T-cell (primary cell): ENCODE measurements around the gene PKIB. TPM values are rescaled to one million over a fixed set of nuclear protein-coding genes. Genes with fewer than 3 reads are reported as not detected.

Experiments used
- ATAC-seq, 4 experiments: fragments of 200-7000 bp in 3 of 4; fragments of 150-1000 bp in 1 of 4; cut with Tn5 transposase; replicated peaks in 1 of 4; 1 replicate in 3 of 4; 2 replicates in 1 of 4; pipeline ENCODE4 v1.10.0; 2021; ENCODE audit warnings: moderate library complexity in 3 of 4, mild to moderate bottlenecking in 2 of 4, moderate number of reproducible peaks in 1 of 4
- CTCF ChIA-PET, 2 donors: fragments of 300-600 bp; sonication (Branson Sonifier 250); formaldehyde crosslinking; loops; one replicate each; lab custom pipeline; 2022; ENCODE audit warnings: antibody characterized with exemption in 2 of 2; lab: Charles Lee
- POLR2A ChIA-PET, 2 donors: fragments of 300-600 bp; sonication (Branson Sonifier 250); formaldehyde crosslinking; loops; one replicate each; lab custom pipeline; 2022; ENCODE audit warnings: antibody characterized with exemption in 2 of 2; lab: Charles Lee
- DNase-seq, 35 experiments: peaks; one replicate each; pipeline versions ENCODE4 v3.0.0 to v3.0.0-alpha.2; 2013 to 2023
- H3K27ac ChIP-seq: one replicate; pipeline ENCODE4 v1.5.1; 2013; ENCODE audit warnings: low read length
- H3K27me3 ChIP-seq, 2 experiments: replicated peaks in 1 of 2; 1 replicate in 1 of 2; 2 replicates in 1 of 2; pipeline versions ENCODE4 v1.6.1 to v1.7.0; 2013; ENCODE audit warnings: low read length in 1 of 2, mixed read lengths in 1 of 2; ENCODE audit not compliant: control insufficient read depth in 2 of 2, insufficient read depth in 2 of 2; ENCODE audit errors: extremely low read depth in 1 of 2
- H3K36me3 ChIP-seq, 2 donors: 1 replicate in 1 of 2; 2 replicates in 1 of 2; pipeline versions ENCODE4 v1.6.1 to v1.7.0; 2013; ENCODE audit warnings: low read length in 1 of 2; ENCODE audit not compliant: control insufficient read depth in 2 of 2, insufficient read depth in 1 of 2; ENCODE audit errors: extremely low read depth in 1 of 2
- H3K4me1 ChIP-seq, 2 experiments: 1 replicate in 1 of 2; 2 replicates in 1 of 2; pipeline versions ENCODE4 v1.6.1 to v1.7.0; 2013; ENCODE audit warnings: low read length in 2 of 2, mixed read lengths in 1 of 2; ENCODE audit not compliant: insufficient read depth in 2 of 2, control insufficient read depth in 1 of 2; ENCODE audit errors: extremely low read depth in 1 of 2
- H3K4me3 ChIP-seq, 2 donors: 1 replicate in 1 of 2; 2 replicates in 1 of 2; pipeline versions ENCODE4 v1.5.1 to v1.7.0; 2013; ENCODE audit warnings: mild to moderate bottlenecking in 2 of 2, low read length in 1 of 2, moderate library complexity in 1 of 2; ENCODE audit not compliant: control insufficient read depth in 1 of 2; ENCODE audit errors: extremely low read depth in 1 of 2
- H3K9me3 ChIP-seq: 2 replicates; pipeline ENCODE4 v1.7.0; 2013
- H3K27ac Mint-ChIP-seq, 2 donors: one replicate each; pipeline ENCODE4 v1.8.0; 2020 to 2021; ENCODE audit warnings: mild to moderate bottlenecking in 2 of 2, mixed read lengths in 2 of 2
- H3K27me3 Mint-ChIP-seq, 2 donors: one replicate each; pipeline ENCODE4 v1.8.0; 2021 to 2022; ENCODE audit warnings: mixed read lengths in 2 of 2
- H3K36me3 Mint-ChIP-seq: one replicate; pipeline ENCODE4 v1.8.0; 2021; ENCODE audit warnings: mixed read lengths
- H3K4me1 Mint-ChIP-seq, 3 donors: one replicate each; pipeline ENCODE4 v1.8.0; 2020 to 2022; ENCODE audit warnings: mixed read lengths in 3 of 3, mild to moderate bottlenecking in 1 of 3
- H3K4me3 Mint-ChIP-seq, 3 donors: one replicate each; pipeline ENCODE4 v1.8.0; 2020 to 2022; ENCODE audit warnings: mild to moderate bottlenecking in 3 of 3, mixed read lengths in 3 of 3, moderate library complexity in 3 of 3
- H3K9me3 Mint-ChIP-seq, 3 donors: one replicate each; pipeline ENCODE4 v1.8.0; 2020 to 2022; ENCODE audit warnings: mixed read lengths in 3 of 3
- WGBS: methylation state at CpG from one replicate; pipeline ENCODE4 v1.1.5; 2013; ENCODE audit warnings: missing lambda C conversion rate; ENCODE audit not compliant: insufficient coverage; 5-methylcytosine and 5-hydroxymethylcytosine counted together
- total RNA-seq, 35 experiments: library from RNA in 6 of 35; stranded (reverse) in 6 of 35; fragments of 120-200 nt in 1 of 35; gene quantifications; one replicate each; pipeline versions ENCODE4 v1.2.1 to v1.2.4 and lab custom pipeline; 2013 to 2026

The PKIB gene
- total RNA-seq, 5 donors from 2014 or later (not counting 1 experiment from before 2014, with no cell fraction given), result 0.47 to 2.1 (median 1.1) TPM

- WGBS, result no CpG with 5 or more reads among the region's 2 CpGs
These were observed 5.2 kb downstream of the PKIB start for GRCh38 chr6:122615409-122615808.

GRCh38 chr6:122616877-122617276 is 6.7 kb downstream of the PKIB start:
- CTCF ChIA-PET, result no interaction called here
- DNase-seq (no peak), ATAC-seq (no peak)
- Mint-ChIP-seq H3K4me1 (no peaks in the 10 kb centered on the region), H3K4me3 (no peak overlapping the region), H3K27me3 (peaks cover 28 to 33% of the 10 kb centered on the region in 2 donors), H3K36me3 (no peaks in the 10 kb centered on the region), H3K27ac (no peak overlapping the region), H3K9me3 (peaks cover 0 to 11% (median 8%) of the 10 kb centered on the region in 3 donors)
- H3K9me3 ChIP-seq, result no peaks in the 10 kb centered on the region
- POLR2A ChIA-PET, result no interaction called here
- no peaks in the 10 kb centered on the region for H3K36me3 ChIP-seq
- WGBS, result no CpG with 5 or more reads among the region's 3 CpGs
- H3K27ac ChIP-seq, result no peak overlapping the region
- no peaks in the 10 kb centered on the region for H3K4me1 ChIP-seq
- H3K27me3 ChIP-seq, result no peaks in the 10 kb centered on the region
- H3K4me3 ChIP-seq, result no peak overlapping the region

More at GRCh38 chr6:122615409-122615808, 5.2 kb downstream of the PKIB start:
- ATAC-seq (no peak), DNase-seq (no peak)
- ChIA-PET CTCF (no interaction called here), POLR2A (no interaction called here)
- H3K27ac ChIP-seq, result no peak overlapping the region
- Mint-ChIP-seq H3K4me3 (no peak overlapping the region), H3K9me3 (peaks cover 0 to 11% (median 8%) of the 10 kb centered on the region in 3 donors), H3K27ac (no peak overlapping the region), H3K27me3 (peaks cover 26 to 38% of the 10 kb centered on the region in 2 donors), H3K4me1 (peaks cover 8 to 11% (median 11%) of the 10 kb centered on the region in 3 donors), H3K36me3 (no peaks in the 10 kb centered on the region)
- H3K9me3 ChIP-seq, result no peaks in the 10 kb centered on the region
- peaks cover 2 to 9% of the 10 kb centered on the region in 2 experiments for H3K4me1 ChIP-seq
- no peaks in the 10 kb centered on the region for H3K36me3 ChIP-seq
- no peak overlapping the region for H3K4me3 ChIP-seq
- H3K27me3 ChIP-seq, result peaks cover 6 to 9% of the 10 kb centered on the region in 2 experiments

DNA sequence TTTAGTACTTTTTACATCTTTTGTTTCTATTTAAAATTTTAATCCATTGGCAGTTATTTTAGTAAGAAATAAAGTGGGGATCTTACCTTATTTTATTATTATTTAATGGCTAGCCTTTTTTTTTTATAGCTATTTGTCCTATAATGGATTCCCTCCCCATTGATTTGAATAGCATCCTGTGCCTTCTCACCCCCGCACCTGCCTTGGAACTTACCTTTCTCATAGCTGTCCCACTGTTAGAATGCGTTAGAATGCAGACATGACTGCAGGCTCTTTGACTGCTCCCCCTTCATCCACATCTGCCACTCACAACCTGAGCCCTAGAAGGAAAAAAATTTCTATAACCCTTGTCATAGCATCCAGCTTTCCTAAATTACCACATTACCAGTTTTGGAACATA is 9.1 kb downstream of the PKIB start:
- Mint-ChIP-seq H3K4me3 (no peak overlapping the region), H3K27me3 (peaks cover 28 to 29% of the 10 kb centered on the region in 2 donors), H3K9me3 (peaks cover 0 to 11% (median 8%) of the 10 kb centered on the region in 3 donors), H3K27ac (no peak overlapping the region), H3K36me3 (no peaks in the 10 kb centered on the region), H3K4me1 (no peaks in the 10 kb centered on the region)
- POLR2A ChIA-PET, result no interaction called here
- Histone ChIP-seq H3K27ac (no peak overlapping the region), H3K36me3 (no peaks in the 10 kb centered on the region), H3K9me3 (no peaks in the 10 kb centered on the region), H3K4me1 (no peaks in the 10 kb centered on the region), H3K27me3 (peaks cover 0 to 3% of the 10 kb centered on the region in 2 experiments), H3K4me3 (no peak overlapping the region)
- DNase-seq (no peak), ATAC-seq (no peak)
- CTCF ChIA-PET, result no interaction called here
- WGBS, result 88% methylated on average over 1 of the region's 2 CpGs

DNA sequence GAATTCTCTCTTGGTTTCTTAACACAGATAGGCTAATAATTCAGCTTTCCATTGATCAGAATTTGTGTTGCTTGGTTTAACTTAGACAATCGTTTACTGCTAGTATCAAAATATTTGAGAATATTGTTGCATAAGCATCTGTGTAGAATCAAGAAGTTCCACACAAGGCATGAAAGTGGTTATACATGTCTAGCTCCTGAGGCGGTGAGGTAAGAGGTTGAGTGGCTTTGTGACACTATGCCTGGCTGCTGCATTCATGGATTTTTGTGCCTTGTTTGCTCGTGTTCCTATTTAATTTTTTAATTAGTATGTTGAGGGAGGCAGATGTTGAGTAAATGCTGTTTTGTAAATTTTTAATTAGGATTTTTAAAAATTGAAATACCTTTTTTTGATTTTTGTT is 10.2 kb downstream of the PKIB start:
- H3K27me3 Mint-ChIP-seq, result peaks cover 24 to 25% of the 10 kb centered on the region in 2 donors
- CTCF ChIA-PET, result interaction anchor here in 1 of 2 donors (1.3 kb wide), 1 partner anchor 10 kb away, joined by 4 read pairs; the partner anchor contains the start of gene PKIB
- no peaks in the 10 kb centered on the region for H3K36me3 ChIP-seq

GRCh38 chr6:122620902-122621301 is 10.7 kb downstream of the PKIB start:
- peaks cover 20% of the 10 kb centered on the region in 2 donors for H3K27me3 Mint-ChIP-seq
- no peaks in the 10 kb centered on the region for H3K9me3 ChIP-seq
- no peak overlapping the region for H3K4me3 ChIP-seq
- POLR2A ChIA-PET, result no interaction called here
- H3K4me1 ChIP-seq, result no peaks in the 10 kb centered on the region
- CTCF ChIA-PET, result interaction anchor here in 1 of 2 donors (1.3 kb wide), 1 partner anchor 11 kb away, joined by 4 read pairs; the partner anchor contains the start of gene PKIB
- H3K36me3 ChIP-seq, result no peaks in the 10 kb centered on the region
- no peak overlapping the region for H3K4me3 Mint-ChIP-seq
- H3K4me1 Mint-ChIP-seq, result no peaks in the 10 kb centered on the region
- H3K27ac Mint-ChIP-seq, result no peak overlapping the region
- ATAC-seq, result no peak
- no peak for DNase-seq
- peaks cover 0 to 3% of the 10 kb centered on the region in 2 experiments for H3K27me3 ChIP-seq
- no peaks in the 10 kb centered on the region for H3K36me3 Mint-ChIP-seq
- no CpG with 5 or more reads among the region's 3 CpGs for WGBS
- H3K27ac ChIP-seq, result no peak overlapping the region
- peaks cover 0 to 4% (median 4%) of the 10 kb centered on the region in 3 donors for H3K9me3 Mint-ChIP-seq

More for the DNA sequence above, 10.2 kb downstream of the PKIB start:
- Histone ChIP-seq H3K27ac (no peak overlapping the region), H3K27me3 (peaks cover 0 to 3% of the 10 kb centered on the region in 2 experiments), H3K9me3 (no peaks in the 10 kb centered on the region), H3K4me1 (no peaks in the 10 kb centered on the region), H3K4me3 (no peak overlapping the region)
- no peak for ATAC-seq
- 84% methylated on average over 2 of the region's 3 CpGs for WGBS
- Mint-ChIP-seq H3K4me1 (no peaks in the 10 kb centered on the region), H3K9me3 (peaks cover 0 to 9% (median 6%) of the 10 kb centered on the region in 3 donors), H3K36me3 (no peaks in the 10 kb centered on the region), H3K27ac (no peak overlapping the region), H3K4me3 (no peak overlapping the region)
- no peak for DNase-seq
- POLR2A ChIA-PET, result no interaction called here

GRCh38 chr6:122621638-122622037 is 11.4 kb downstream of the PKIB start:
- Mint-ChIP-seq H3K4me1 (no peaks in the 10 kb centered on the region), H3K9me3 (no peaks in the 10 kb centered on the region), H3K36me3 (no peaks in the 10 kb centered on the region), H3K27me3 (peaks cover 16 to 19% of the 10 kb centered on the region in 2 donors), H3K4me3 (no peak overlapping the region), H3K27ac (no peak overlapping the region)
- DNase-seq, result no peak
- 77% methylated on average over 1 of the region's 2 CpGs for WGBS
- peaks cover 0 to 3% of the 10 kb centered on the region in 2 experiments for H3K27me3 ChIP-seq
- no peak for ATAC-seq
- H3K36me3 ChIP-seq, result no peaks in the 10 kb centered on the region
- no peak overlapping the region for H3K27ac ChIP-seq
- ChIA-PET CTCF (no interaction called here), POLR2A (no interaction called here)
- H3K4me1 ChIP-seq, result no peaks in the 10 kb centered on the region
- no peaks in the 10 kb centered on the region for H3K9me3 ChIP-seq
- no peak overlapping the region for H3K4me3 ChIP-seq
